Measurements from ENCODE around the gene TCP1. TPM values are rescaled to one million over a fixed set of nuclear protein-coding genes. Genes with fewer than 3 reads are reported as not detected.

Gene TCP1
- total RNA-seq, 1 experiment from 2014 or later = 159 TPM

GRCh38 chr6:159777240-159777904 lies 12.0 kb downstream of the TCP1 start:
- Histone ChIP-seq H3K27me3 (ENCODE audit: insufficient read depth, low read depth) (no peaks in the 10 kb centered on the region), H4K20me1 (ENCODE audit: insufficient read depth) (peaks cover 21% of the 10 kb centered on the region), H3K79me2 (ENCODE audit: low read depth) (no peaks in the 10 kb centered on the region), H3K9me2 (ENCODE audit: insufficient read depth) (no peaks in the 10 kb centered on the region), H3K4me1 (replicated peaks; ENCODE audit: insufficient read depth) (no peaks in the 10 kb centered on the region), H3K4me3 (no peak overlapping the region), H3K36me3 (ENCODE audit: low read depth) (peaks cover 29% of the 10 kb centered on the region), H3F3A (ENCODE audit: insufficient read depth, low read depth) (peaks cover 54% of the 10 kb centered on the region), H2AFZ (no peak overlapping the region), H3K4me2 (no peak overlapping the region), H3K9me3 (ENCODE audit: insufficient read depth, low read depth) (no peaks in the 10 kb centered on the region), H3K27ac (no peak overlapping the region)
- ChIA-PET POLR2A (ENCODE audit: unreplicated experiment) (no interaction called here), CTCF (no interaction called here)
- no TSS peak for BruUV-seq (replicated peaks)
- TF ChIP-seq CTCF (conservative IDR thresholded peaks at IDR 0.05) (no peak), EZH2 (IDR thresholded peaks at IDR 0.05; ENCODE audit: low read depth) (no peak)
- no peak for DNase-seq
- intact Hi-C loops (cut with micrococcal nuclease; ENCODE audit: unreplicated experiment) = no loop called here

- no peaks in the 10 kb centered on the region for H3K9me3 ChIP-seq (ENCODE audit: insufficient read depth, low read depth)
- H2AFZ ChIP-seq = no peak overlapping the region
- no peak for TF ChIP-seq EZH2 (IDR thresholded peaks at IDR 0.05; ENCODE audit: low read depth)
- no peak for TF ChIP-seq CTCF (conservative IDR thresholded peaks at IDR 0.05)
- POLR2A ChIA-PET (ENCODE audit: unreplicated experiment) = no interaction called here
- peaks cover 13% of the 10 kb centered on the region; the same call in 1 of the 2 replicates for H3K36me3 ChIP-seq (ENCODE audit: low read depth)
- no peaks in the 10 kb centered on the region for H4K20me1 ChIP-seq (ENCODE audit: insufficient read depth)
- BruUV-seq (replicated peaks) = no TSS peak
- H3K4me1 ChIP-seq (replicated peaks; ENCODE audit: insufficient read depth) = no peaks in the 10 kb centered on the region
- H3K27me3 ChIP-seq (ENCODE audit: insufficient read depth, low read depth) = no peaks in the 10 kb centered on the region
- H3K27ac ChIP-seq = no peak overlapping the region
- H3K4me3 ChIP-seq = no peak overlapping the region
- intact Hi-C loops (cut with micrococcal nuclease; ENCODE audit: unreplicated experiment) = no loop called here
- DNase-seq = no peak
- no peaks in the 10 kb centered on the region for H3K79me2 ChIP-seq (ENCODE audit: low read depth)
- CTCF ChIA-PET = interaction anchor here (0.5 kb wide), 1 partner anchor 48 kb away, joined by 9 read pairs; no protein-coding TSS in a partner anchor
- H3K4me2 ChIP-seq = no peak overlapping the region
- H3F3A ChIP-seq (ENCODE audit: insufficient read depth, low read depth) = peaks cover 16% of the 10 kb centered on the region; the same call in 1 of the 2 replicates
- no peaks in the 10 kb centered on the region for H3K9me2 ChIP-seq (ENCODE audit: insufficient read depth)
These were observed 17.2 kb downstream of the TCP1 start for GRCh38 chr6:159772196-159772595.

DNA sequence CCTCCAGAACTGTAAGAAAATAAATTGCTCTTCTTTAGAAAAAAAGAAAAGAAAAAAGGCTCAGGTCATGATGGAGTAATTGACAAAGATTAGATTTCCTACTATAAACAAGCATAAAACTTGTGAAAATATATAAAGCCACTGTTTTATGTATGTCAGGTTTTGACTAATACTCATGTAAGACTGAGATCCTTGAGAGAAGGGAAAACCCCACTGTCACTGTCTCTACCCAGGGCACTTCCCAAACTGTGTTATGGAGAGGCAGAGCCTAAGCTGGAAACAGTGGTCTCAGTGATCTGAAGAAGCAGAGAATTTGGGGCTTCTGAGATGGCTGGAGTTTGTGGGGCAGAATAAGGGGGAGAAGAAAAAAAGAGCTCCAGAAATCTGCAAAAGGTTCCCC lies 19.9 kb downstream of the TCP1 start:
- no peaks in the 10 kb centered on the region for H4K20me1 ChIP-seq (ENCODE audit: insufficient read depth)
- BruUV-seq (replicated peaks) = no TSS peak
- no peaks in the 10 kb centered on the region for H3K9me2 ChIP-seq (ENCODE audit: insufficient read depth)
- H3F3A ChIP-seq (ENCODE audit: insufficient read depth, low read depth) = 0 out of 2 replicates have a peak, but pooled peaks cover 3% of the 10 kb centered on the region
- TF ChIP-seq EZH2 (IDR thresholded peaks at IDR 0.05; ENCODE audit: low read depth) (no peak), CTCF (conservative IDR thresholded peaks at IDR 0.05) (no peak)
- ChIA-PET POLR2A (ENCODE audit: unreplicated experiment) (no interaction called here), CTCF (no interaction called here)
- peaks cover 18% of the 10 kb centered on the region for H3K36me3 ChIP-seq (ENCODE audit: low read depth)
- H3K4me2 ChIP-seq = no peak overlapping the region
- H3K4me1 ChIP-seq (replicated peaks; ENCODE audit: insufficient read depth) = no peaks in the 10 kb centered on the region
- DNase-seq = no peak
- H2AFZ ChIP-seq = no peak overlapping the region
- no peaks in the 10 kb centered on the region for H3K27me3 ChIP-seq (ENCODE audit: insufficient read depth, low read depth)
- no peak overlapping the region for H3K4me3 ChIP-seq
- H3K79me2 ChIP-seq (ENCODE audit: low read depth) = no peaks in the 10 kb centered on the region
- intact Hi-C loops (cut with micrococcal nuclease; ENCODE audit: unreplicated experiment) = no loop called here
- no peaks in the 10 kb centered on the region for H3K9me3 ChIP-seq (ENCODE audit: insufficient read depth, low read depth)
- no peak overlapping the region for H3K27ac ChIP-seq

Measured in PC-9 (cell line).